ENCODE data around the gene FHIT. TPM values are rescaled to one million over a fixed set of nuclear protein-coding genes. Genes with fewer than 3 reads are reported as not detected.

The FHIT gene
- polyA plus RNA-seq, 1 donor, result 35.8 TPM

GRCh38 chr3:60954048-60954447 is 297.2 kb downstream of the FHIT start:
- Histone ChIP-seq H3K9me3 (ENCODE audit: control insufficient read depth, low read depth, low read length) (peaks cover 6% of the 10 kb centered on the region), H3K27ac (ENCODE audit: low read length) (no peak overlapping the region), H3K27me3 (ENCODE audit: control insufficient read depth, insufficient read depth, low read length) (no peaks in the 10 kb centered on the region), H3K4me1 (ENCODE audit: control insufficient read depth, insufficient read depth, low read length) (no peaks in the 10 kb centered on the region), H3K4me3 (ENCODE audit: low read length) (no peak overlapping the region), H3K36me3 (ENCODE audit: control insufficient read depth, insufficient read depth, low read length) (no peaks in the 10 kb centered on the region)
- 43% methylated on average over 2 of the region's 2 CpGs for WGBS (ENCODE audit: insufficient coverage, low lambda C conversion rate)
- no peak for DNase-seq

- H3K4me1 ChIP-seq (ENCODE audit: control insufficient read depth, insufficient read depth, low read length), result no peaks in the 10 kb centered on the region
- H3K9me3 ChIP-seq (ENCODE audit: control insufficient read depth, low read depth, low read length), result peaks cover 6% of the 10 kb centered on the region
- H3K36me3 ChIP-seq (ENCODE audit: control insufficient read depth, insufficient read depth, low read length), result no peaks in the 10 kb centered on the region
- no CpG with 5 or more reads among the region's 5 CpGs for WGBS (ENCODE audit: insufficient coverage, low lambda C conversion rate)
- H3K27ac ChIP-seq (ENCODE audit: low read length), result no peak overlapping the region
- H3K27me3 ChIP-seq (ENCODE audit: control insufficient read depth, insufficient read depth, low read length), result no peaks in the 10 kb centered on the region
- no peak overlapping the region for H3K4me3 ChIP-seq (ENCODE audit: low read length)
- no peak for DNase-seq
Measured at GRCh38 chr3:60953351-60953750, 297.9 kb downstream of the FHIT start.

- Histone ChIP-seq H3K4me1 (ENCODE audit: control insufficient read depth, insufficient read depth, low read length) (no peaks in the 10 kb centered on the region), H3K27me3 (ENCODE audit: control insufficient read depth, insufficient read depth, low read length) (no peaks in the 10 kb centered on the region), H3K4me3 (ENCODE audit: low read length) (no peak overlapping the region), H3K9me3 (ENCODE audit: control insufficient read depth, low read depth, low read length) (peaks cover 6% of the 10 kb centered on the region), H3K36me3 (ENCODE audit: control insufficient read depth, insufficient read depth, low read length) (no peaks in the 10 kb centered on the region), H3K27ac (ENCODE audit: low read length) (no peak overlapping the region)
- 100% methylated on average over 1 of the region's 6 CpGs for WGBS (ENCODE audit: insufficient coverage, low lambda C conversion rate)
- no peak for DNase-seq
Measured at GRCh38 chr3:60952055-60952454, 299.2 kb downstream of the FHIT start.

- Histone ChIP-seq H3K9me3 (ENCODE audit: control insufficient read depth, low read depth, low read length) (no peaks in the 10 kb centered on the region), H3K27ac (ENCODE audit: low read length) (no peak overlapping the region), H3K36me3 (ENCODE audit: control insufficient read depth, insufficient read depth, low read length) (no peaks in the 10 kb centered on the region), H3K27me3 (ENCODE audit: control insufficient read depth, insufficient read depth, low read length) (no peaks in the 10 kb centered on the region), H3K4me3 (ENCODE audit: low read length) (no peak overlapping the region), H3K4me1 (ENCODE audit: control insufficient read depth, insufficient read depth, low read length) (no peaks in the 10 kb centered on the region)
- WGBS (ENCODE audit: insufficient coverage, low lambda C conversion rate), result no CpG with 5 or more reads among the region's 3 CpGs
- no peak for DNase-seq
Measured at GRCh38 chr3:60949146-60949545, 302.1 kb downstream of the FHIT start.

- Histone ChIP-seq H3K27me3 (ENCODE audit: control insufficient read depth, insufficient read depth, low read length) (no peaks in the 10 kb centered on the region), H3K4me1 (ENCODE audit: control insufficient read depth, insufficient read depth, low read length) (no peaks in the 10 kb centered on the region), H3K4me3 (ENCODE audit: low read length) (no peak overlapping the region), H3K36me3 (ENCODE audit: control insufficient read depth, insufficient read depth, low read length) (no peaks in the 10 kb centered on the region), H3K27ac (ENCODE audit: low read length) (no peak overlapping the region), H3K9me3 (ENCODE audit: control insufficient read depth, low read depth, low read length) (no peaks in the 10 kb centered on the region)
- DNase-seq, result no peak
Measured at GRCh38 chr3:60948488-60948887, 302.8 kb downstream of the FHIT start.

GRCh38 chr3:60935709-60936108 is 315.5 kb downstream of the FHIT start:
- Histone ChIP-seq H3K27ac (ENCODE audit: low read length) (no peak overlapping the region), H3K9me3 (ENCODE audit: control insufficient read depth, low read depth, low read length) (no peaks in the 10 kb centered on the region), H3K36me3 (ENCODE audit: control insufficient read depth, insufficient read depth, low read length) (no peaks in the 10 kb centered on the region), H3K4me1 (ENCODE audit: control insufficient read depth, insufficient read depth, low read length) (no peaks in the 10 kb centered on the region), H3K4me3 (ENCODE audit: low read length) (no peak overlapping the region), H3K27me3 (ENCODE audit: control insufficient read depth, insufficient read depth, low read length) (no peaks in the 10 kb centered on the region)
- DNase-seq, result no peak
- WGBS (ENCODE audit: insufficient coverage, low lambda C conversion rate), result no CpG with 5 or more reads among the region's 3 CpGs

GRCh38 chr3:60933824-60934223 is 317.4 kb downstream of the FHIT start:
- DNase-seq, result no peak
- no peak overlapping the region for H3K27ac ChIP-seq (ENCODE audit: low read length)
- H3K4me3 ChIP-seq (ENCODE audit: low read length), result no peak overlapping the region
- H3K9me3 ChIP-seq (ENCODE audit: control insufficient read depth, low read depth, low read length), result no peaks in the 10 kb centered on the region
- no peaks in the 10 kb centered on the region for H3K4me1 ChIP-seq (ENCODE audit: control insufficient read depth, insufficient read depth, low read length)
- 75% methylated on average over 1 of the region's 2 CpGs for WGBS (ENCODE audit: insufficient coverage, low lambda C conversion rate)
- H3K36me3 ChIP-seq (ENCODE audit: control insufficient read depth, insufficient read depth, low read length), result no peaks in the 10 kb centered on the region
- no peaks in the 10 kb centered on the region for H3K27me3 ChIP-seq (ENCODE audit: control insufficient read depth, insufficient read depth, low read length)

DNA sequence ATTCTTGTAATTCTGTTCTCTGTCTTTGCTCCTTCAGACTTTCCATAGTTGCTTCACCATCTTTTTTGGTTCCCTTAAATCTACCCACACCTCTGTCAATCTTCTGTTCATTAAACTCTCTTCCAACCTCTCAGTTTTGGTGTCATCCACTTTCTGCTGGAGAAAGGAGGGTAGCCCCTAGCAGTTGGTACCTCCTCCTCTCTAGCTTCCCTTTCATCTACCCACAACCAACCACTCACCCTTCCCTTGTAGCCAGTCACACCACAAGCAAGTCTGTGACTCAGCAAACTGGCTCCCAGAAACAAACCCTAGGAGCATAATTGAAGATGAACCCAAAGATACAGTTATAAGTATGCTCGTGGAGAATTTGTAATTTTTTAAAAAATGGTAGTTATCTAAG is 318.6 kb downstream of the FHIT start:
- Histone ChIP-seq H3K36me3 (ENCODE audit: control insufficient read depth, insufficient read depth, low read length) (no peaks in the 10 kb centered on the region), H3K4me1 (ENCODE audit: control insufficient read depth, insufficient read depth, low read length) (no peaks in the 10 kb centered on the region), H3K9me3 (ENCODE audit: control insufficient read depth, low read depth, low read length) (peaks cover under 1% of the 10 kb centered on the region), H3K27ac (ENCODE audit: low read length) (no peak overlapping the region), H3K4me3 (ENCODE audit: low read length) (no peak overlapping the region), H3K27me3 (ENCODE audit: control insufficient read depth, insufficient read depth, low read length) (no peaks in the 10 kb centered on the region)
- no peak for DNase-seq
- 86% methylated on average over 1 of the region's 1 CpG for WGBS (ENCODE audit: insufficient coverage, low lambda C conversion rate)

DNA sequence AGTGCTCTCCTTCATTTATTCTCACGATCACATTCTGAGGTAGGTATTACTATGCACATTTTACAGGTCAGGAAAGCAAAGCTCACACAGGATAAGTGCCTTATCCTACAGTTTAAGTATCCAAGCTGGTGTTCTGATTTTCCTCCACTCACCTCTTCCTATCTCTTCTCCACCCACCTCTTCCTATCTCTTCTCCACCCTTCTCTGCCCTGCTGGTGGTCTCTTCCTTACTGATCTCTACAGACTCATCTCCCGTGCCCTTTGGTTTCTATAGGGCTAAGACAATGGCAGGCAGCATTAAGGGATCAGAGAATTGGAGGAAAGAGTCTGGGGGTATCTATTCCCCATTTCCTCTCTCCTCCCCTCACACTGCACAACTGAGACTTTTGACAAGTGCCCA is 319.1 kb downstream of the FHIT start:
- no peak overlapping the region for H3K4me3 ChIP-seq (ENCODE audit: low read length)
- no peaks in the 10 kb centered on the region for H3K27me3 ChIP-seq (ENCODE audit: control insufficient read depth, insufficient read depth, low read length)
- H3K27ac ChIP-seq (ENCODE audit: low read length), result no peak overlapping the region
- no peaks in the 10 kb centered on the region for H3K4me1 ChIP-seq (ENCODE audit: control insufficient read depth, insufficient read depth, low read length)
- H3K36me3 ChIP-seq (ENCODE audit: control insufficient read depth, insufficient read depth, low read length), result no peaks in the 10 kb centered on the region
- no peak for DNase-seq
- peaks cover 5% of the 10 kb centered on the region for H3K9me3 ChIP-seq (ENCODE audit: control insufficient read depth, low read depth, low read length)
- WGBS (ENCODE audit: insufficient coverage, low lambda C conversion rate), result no CpG with 5 or more reads among the region's 2 CpGs

DNA sequence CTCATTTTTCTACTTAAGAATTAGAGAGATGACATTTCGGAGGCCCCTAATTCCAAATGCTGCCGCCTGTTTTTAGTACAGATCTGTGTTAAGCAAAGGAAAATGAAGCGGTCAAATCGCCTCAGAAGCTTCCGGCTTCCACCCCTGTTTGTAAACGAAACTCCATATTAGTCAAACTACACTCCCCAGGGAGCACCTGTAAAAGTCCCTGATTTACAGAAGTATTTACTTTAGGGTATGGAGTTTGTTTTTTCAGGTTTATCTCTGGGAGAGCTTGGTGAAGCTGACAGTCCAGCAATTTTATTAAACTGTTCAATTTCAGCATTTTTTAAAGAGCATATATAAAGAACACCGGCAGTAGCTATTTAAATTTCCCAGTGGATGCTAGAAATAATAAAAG is 319.8 kb downstream of the FHIT start:
- H3K4me1 ChIP-seq (ENCODE audit: control insufficient read depth, insufficient read depth, low read length), result no peaks in the 10 kb centered on the region
- H3K36me3 ChIP-seq (ENCODE audit: control insufficient read depth, insufficient read depth, low read length), result no peaks in the 10 kb centered on the region
- WGBS (ENCODE audit: insufficient coverage, low lambda C conversion rate), result 100% methylated on average over 1 of the region's 7 CpGs
- no peak overlapping the region for H3K27ac ChIP-seq (ENCODE audit: low read length)
- H3K4me3 ChIP-seq (ENCODE audit: low read length), result no peak overlapping the region
- H3K9me3 ChIP-seq (ENCODE audit: control insufficient read depth, low read depth, low read length), result peaks cover 10% of the 10 kb centered on the region
- no peaks in the 10 kb centered on the region for H3K27me3 ChIP-seq (ENCODE audit: control insufficient read depth, insufficient read depth, low read length)
- no peak for DNase-seq

DNA sequence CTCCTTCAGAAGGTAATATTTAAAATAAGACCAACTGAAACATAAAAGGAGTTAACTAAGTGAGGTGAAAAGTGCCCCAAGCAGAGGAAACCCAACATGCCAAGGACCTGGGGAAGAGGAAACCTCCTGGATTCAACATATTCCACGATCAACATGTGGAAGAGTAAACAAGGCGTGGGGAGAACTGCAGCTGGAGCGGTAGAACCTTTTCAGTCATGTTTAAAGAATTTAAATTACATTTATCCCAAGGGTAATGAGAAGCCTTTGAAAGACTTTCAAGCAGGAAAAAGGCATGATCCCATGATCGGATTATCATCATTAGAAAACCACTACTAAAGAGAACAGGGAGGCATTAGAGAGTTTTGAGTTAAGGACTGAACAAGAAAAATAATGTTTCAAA is 330.7 kb downstream of the FHIT start:
- Histone ChIP-seq H3K36me3 (ENCODE audit: control insufficient read depth, insufficient read depth, low read length) (no peaks in the 10 kb centered on the region), H3K4me1 (ENCODE audit: control insufficient read depth, insufficient read depth, low read length) (no peaks in the 10 kb centered on the region), H3K4me3 (ENCODE audit: low read length) (no peak overlapping the region), H3K27ac (ENCODE audit: low read length) (no peak overlapping the region), H3K27me3 (ENCODE audit: control insufficient read depth, insufficient read depth, low read length) (no peaks in the 10 kb centered on the region), H3K9me3 (ENCODE audit: control insufficient read depth, low read depth, low read length) (no peaks in the 10 kb centered on the region)
- DNase-seq, result no peak
- WGBS (ENCODE audit: insufficient coverage, low lambda C conversion rate), result 83% methylated on average over 1 of the region's 4 CpGs

Data from large intestine (tissue), 3 donors.